H1 (cell line): ENCODE data around the gene UBE2I. TPM values are rescaled to one million over a fixed set of nuclear protein-coding genes. Genes with fewer than 3 reads are reported as not detected.

Experiments
- CBX8 ChIP-seq: fragments of 300-800, 300-1000 bp; sonication (generic); IDR thresholded peaks from 2 replicates; pipeline ENCODE4 v1.7.1; 2016; ENCODE audit warnings: low read depth, low read length, borderline replicate concordance
- CHD1 ChIP-seq: IDR thresholded peaks from 2 replicates; pipeline ENCODE4 v1.6.1; 2012; ENCODE audit warnings: low read depth, low read length, improper control_type of control experiment
- CTBP2 ChIP-seq: IDR thresholded peaks from 2 replicates; pipeline ENCODE4 v1.7.0; 2011; ENCODE audit warnings: borderline replicate concordance, mild to moderate bottlenecking, moderate library complexity, mixed read lengths, low read length; ENCODE audit not compliant: insufficient read depth, insufficient read length
- GABPA ChIP-seq: IDR thresholded peaks from 2 replicates; pipeline ENCODE4 v1.6.1; 2011; ENCODE audit warnings: mild to moderate bottlenecking, low read length, moderate library complexity, borderline replicate concordance; ENCODE audit not compliant: insufficient read depth
- MAFK ChIP-seq: IDR thresholded peaks from 2 replicates; pipeline ENCODE4 v1.6.1; 2012; ENCODE audit warnings: low read depth, mild to moderate bottlenecking, improper control_type of control experiment, low read length
- NRF1 ChIP-seq: IDR thresholded peaks from 2 replicates; pipeline ENCODE4 v1.6.1; 2011; ENCODE audit warnings: mild to moderate bottlenecking, low read depth, low read length, improper control_type of control experiment
- POLR2AphosphoS5 ChIP-seq: IDR thresholded peaks from 2 replicates; pipeline ENCODE4 v1.6.1; 2011; ENCODE audit warnings: low read depth, low read length
- RBBP5 ChIP-seq: IDR thresholded peaks from 2 replicates; pipeline ENCODE4 v1.7.1; 2012; ENCODE audit warnings: low read depth, mild to moderate bottlenecking, inconsistent platforms, low read length, moderate library complexity, borderline replicate concordance
- RFX5 ChIP-seq: IDR thresholded peaks from 2 replicates; pipeline ENCODE4 v1.6.1; 2011; ENCODE audit warnings: low read depth, low read length, improper control_type of control experiment, borderline replicate concordance
- SIN3A ChIP-seq, 2 experiments: IDR thresholded peaks in 1 of 2; conservative IDR thresholded peaks in 1 of 2; 2 replicates each; pipeline ENCODE4 v1.6.1; 2011 to 2012; ENCODE audit warnings: low read length in 2 of 2, improper control_type of control experiment in 1 of 2, low read depth in 1 of 2, mild to moderate bottlenecking in 1 of 2
- SP1 ChIP-seq: IDR thresholded peaks from 2 replicates; pipeline ENCODE4 v1.6.1; 2011; ENCODE audit warnings: low read depth, low read length
- SP2 ChIP-seq: IDR thresholded peaks from 2 replicates; pipeline ENCODE4 v1.6.1; 2012; ENCODE audit warnings: mild to moderate bottlenecking, low read length, inconsistent platforms
- SP4 ChIP-seq: IDR thresholded peaks from 2 replicates; pipeline ENCODE4 v1.6.1; 2012; ENCODE audit warnings: low read length, inconsistent platforms
- SRF ChIP-seq: IDR thresholded peaks from 2 replicates; pipeline ENCODE4 v1.6.1; 2011; ENCODE audit warnings: mild to moderate bottlenecking, low read depth, low read length, moderate library complexity
- SUZ12 ChIP-seq: fragments of 200-600 bp; sonication (generic); IDR thresholded peaks from 2 replicates; pipeline ENCODE4 v1.6.1; 2012; ENCODE audit warnings: mild to moderate bottlenecking, inconsistent platforms, low read length, moderate library complexity, mixed read lengths
- TAF1 ChIP-seq: IDR thresholded peaks from 2 replicates; pipeline ENCODE4 v1.6.1; 2011; ENCODE audit warnings: mild to moderate bottlenecking, low read depth, low read length
- TAF7 ChIP-seq: optimal IDR thresholded peaks from 2 replicates; pipeline ENCODE3; 2011; ENCODE audit warnings: low read depth, mild to moderate bottlenecking, inconsistent platforms, low read length, moderate library complexity, borderline replicate concordance
- TCF12 ChIP-seq: IDR thresholded peaks from 2 replicates; pipeline ENCODE4 v1.6.1; 2011; ENCODE audit warnings: low read depth, mild to moderate bottlenecking, low read length
- TEAD4 ChIP-seq: IDR thresholded peaks from 2 replicates; pipeline ENCODE4 v1.6.1; 2012; ENCODE audit warnings: low read depth, low read length, inconsistent platforms, mixed read lengths
- YY1 ChIP-seq: IDR thresholded peaks from 2 replicates; pipeline ENCODE4 v1.6.1; 2011; ENCODE audit warnings: low read depth, mild to moderate bottlenecking, low read length
- polyA plus RNA-seq, 7 experiments: library from polyadenylated mRNA; depleted of rRNA in 3 of 7; stranded (reverse) in 5 of 7; unstranded in 2 of 7; fragments of >200 nt in 5 of 7; fragments of 200-250 nt in 2 of 7; gene quantifications; 1 replicate in 5 of 7; 2 replicates in 1 of 7; 4 replicates in 1 of 7; pipeline versions ENCODE4 v1.2.1 to v1.2.3, GENCODE V29; 2011 to 2013; ENCODE audit warnings: missing spikeins in 2 of 7, mixed read lengths in 2 of 7
- total RNA-seq: library from RNA; stranded (reverse); fragmentation: NEBNext Ultra II Directional; extraction: Animal tissue kit (Norgen Biotek cat#: 25700); gene quantifications from 2 replicates; pipeline ENCODE4 v1.2.1, GENCODE V29; 2021
- TF ChIP-seq, protein P1 (sequence below): IDR thresholded peaks from 2 replicates; pipeline ENCODE4 v1.6.1; 2011; ENCODE audit warnings: low read depth, mild to moderate bottlenecking, low read length; ENCODE audit not compliant: insufficient read depth
- TF ChIP-seq, protein P2 (sequence below): IDR thresholded peaks from 2 replicates; pipeline ENCODE4 v1.6.1; 2012; ENCODE audit warnings: inconsistent platforms
- TF ChIP-seq, protein P3 (sequence below): IDR thresholded peaks from 2 replicates; pipeline ENCODE4 v1.6.1; 2011; ENCODE audit warnings: low read length, improper control_type of control experiment

The UBE2I gene
- total and polyA plus RNA-seq, 2 of the 8 experiments (the other 6 are each of a cell fraction or from before 2014, with no cell fraction given): 148 to 268 TPM

DNA sequence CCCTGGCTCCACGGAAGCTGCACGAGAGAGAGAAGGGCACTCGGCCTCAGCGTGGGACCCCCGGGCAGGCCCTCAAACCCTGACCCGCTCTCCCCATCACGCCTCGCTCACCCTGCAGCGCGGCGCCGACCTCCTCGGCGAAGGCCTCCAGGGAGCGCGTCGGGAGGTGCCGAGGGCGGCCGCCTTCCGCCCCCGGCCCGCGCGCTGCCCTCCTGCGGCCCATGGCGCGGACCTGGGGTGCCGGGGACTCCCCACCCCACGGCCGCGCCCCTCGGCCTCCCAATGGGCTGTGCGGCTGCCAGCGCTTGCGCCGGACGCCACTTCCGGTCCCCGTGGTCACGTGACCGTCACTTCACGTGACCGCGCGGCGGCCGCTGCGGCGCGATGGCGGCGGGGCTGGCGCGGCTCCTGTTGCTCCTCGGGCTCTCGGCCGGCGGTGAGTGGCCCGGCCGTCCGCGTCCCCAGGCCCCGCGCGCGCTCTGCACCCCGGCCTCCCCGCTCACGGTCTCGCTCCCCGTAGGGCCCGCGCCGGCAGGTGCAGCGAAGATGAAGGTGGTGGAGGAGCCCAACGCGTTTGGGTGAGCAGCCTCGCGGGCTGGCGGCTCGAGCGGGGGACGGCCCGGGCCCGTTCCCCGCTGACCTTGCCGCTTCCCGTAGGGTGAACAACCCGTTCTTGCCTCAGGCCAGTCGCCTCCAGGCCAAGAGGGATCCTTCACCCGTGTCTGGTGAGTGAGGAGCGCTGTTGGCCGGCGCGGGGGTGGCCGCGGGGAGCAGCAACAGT, 42.3 kb downstream of the UBE2I start, which contains the start of the genes GNPTG and TSR3 (continued):
- TF ChIP-seq CHD1 (no peak), MAFK (no peak), TCF12 (peak; percentile 90; the same call in 1 of the 2 replicates), TAF7 (peak; percentile 82), RFX5 (no peak), CBX8 (no peak), SIN3A (conservative IDR thresholded peaks at IDR 0.05 in 1 of 2, IDR thresholded peaks at IDR 0.05 in 1 of 2; ENCODE audit: low read depth in 1 of 2, low read length in 2 of 2) (peak; percentile 99 to 100), TAF1 (peak; percentile 98), CTBP2 (no peak), GABPA (peak; percentile 89), SUZ12 (no peak), SP2 (no peak), TEAD4 (no peak), NRF1 (peak; percentile 48), YY1 (peak; percentile 97), SRF (0 out of 2 replicates have a peak, but pooled peaks have one; percentile 51), SP4 (peak; percentile 99), SP1 (no peak), POLR2AphosphoS5 (peak; percentile 84), RBBP5 (0 out of 2 replicates have a peak, but pooled peaks have one; percentile 24)
- TF ChIP-seq, protein P1, sequence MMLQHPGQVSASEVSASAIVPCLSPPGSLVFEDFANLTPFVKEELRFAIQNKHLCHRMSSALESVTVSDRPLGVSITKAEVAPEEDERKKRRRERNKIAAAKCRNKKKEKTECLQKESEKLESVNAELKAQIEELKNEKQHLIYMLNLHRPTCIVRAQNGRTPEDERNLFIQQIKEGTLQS: peak; percentile 99
- TF ChIP-seq, protein P2, sequence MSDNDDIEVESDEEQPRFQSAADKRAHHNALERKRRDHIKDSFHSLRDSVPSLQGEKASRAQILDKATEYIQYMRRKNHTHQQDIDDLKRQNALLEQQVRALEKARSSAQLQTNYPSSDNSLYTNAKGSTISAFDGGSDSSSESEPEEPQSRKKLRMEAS: peak; percentile 71; the same call in 1 of the 2 replicates
- TF ChIP-seq, protein P3, sequence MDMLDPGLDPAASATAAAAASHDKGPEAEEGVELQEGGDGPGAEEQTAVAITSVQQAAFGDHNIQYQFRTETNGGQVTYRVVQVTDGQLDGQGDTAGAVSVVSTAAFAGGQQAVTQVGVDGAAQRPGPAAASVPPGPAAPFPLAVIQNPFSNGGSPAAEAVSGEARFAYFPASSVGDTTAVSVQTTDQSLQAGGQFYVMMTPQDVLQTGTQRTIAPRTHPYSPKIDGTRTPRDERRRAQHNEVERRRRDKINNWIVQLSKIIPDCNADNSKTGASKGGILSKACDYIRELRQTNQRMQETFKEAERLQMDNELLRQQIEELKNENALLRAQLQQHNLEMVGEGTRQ: peak; percentile 99
